ENCODE results near the gene CYP24A1. TPM values are rescaled to one million over a fixed set of nuclear protein-coding genes. Genes with fewer than 3 reads are reported as not detected.

Gene CYP24A1
- total and polyA plus RNA-seq, 8 donors = 0.09 TPM; not detected in 7

DNA sequence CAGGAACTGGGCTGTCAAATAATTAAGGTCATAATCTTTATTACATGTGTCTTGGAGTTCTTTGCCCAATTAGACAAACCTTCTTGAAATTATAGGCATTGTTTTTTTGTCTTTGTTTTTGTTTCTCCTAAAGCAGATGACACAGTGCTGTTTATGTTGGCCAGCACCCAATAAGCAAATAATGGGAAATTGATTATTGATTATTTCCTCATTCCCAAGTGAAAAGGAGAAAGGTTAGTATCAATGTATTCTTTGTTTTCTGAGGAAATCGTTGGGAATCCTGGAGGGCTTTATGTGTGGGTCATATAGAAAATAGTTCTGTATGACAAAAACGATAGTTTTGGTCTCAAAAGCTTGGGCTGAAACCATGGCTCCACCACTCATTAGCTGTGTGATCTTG lies 4.5 kb upstream of the CYP24A1 start:
- DNase-seq (no peak), FAIRE-seq (no peak), ATAC-seq (no peak)
- H3K4me1 ChIP-seq = no peaks in the 10 kb centered on the region
- intact Hi-C loops (cut with DNase I) = no loop called here
- H3K27ac ChIP-seq = no peak overlapping the region
- peaks cover 0 to 19% (median 0%) of the 10 kb centered on the region in 4 donors for H3K27me3 ChIP-seq
- no peaks in the 10 kb centered on the region for H3K9me3 ChIP-seq
- WGBS, 2 donors = 13 to 15% methylated on average over 2 of the region's 2 CpGs
- TF ChIP-seq, protein P1, sequence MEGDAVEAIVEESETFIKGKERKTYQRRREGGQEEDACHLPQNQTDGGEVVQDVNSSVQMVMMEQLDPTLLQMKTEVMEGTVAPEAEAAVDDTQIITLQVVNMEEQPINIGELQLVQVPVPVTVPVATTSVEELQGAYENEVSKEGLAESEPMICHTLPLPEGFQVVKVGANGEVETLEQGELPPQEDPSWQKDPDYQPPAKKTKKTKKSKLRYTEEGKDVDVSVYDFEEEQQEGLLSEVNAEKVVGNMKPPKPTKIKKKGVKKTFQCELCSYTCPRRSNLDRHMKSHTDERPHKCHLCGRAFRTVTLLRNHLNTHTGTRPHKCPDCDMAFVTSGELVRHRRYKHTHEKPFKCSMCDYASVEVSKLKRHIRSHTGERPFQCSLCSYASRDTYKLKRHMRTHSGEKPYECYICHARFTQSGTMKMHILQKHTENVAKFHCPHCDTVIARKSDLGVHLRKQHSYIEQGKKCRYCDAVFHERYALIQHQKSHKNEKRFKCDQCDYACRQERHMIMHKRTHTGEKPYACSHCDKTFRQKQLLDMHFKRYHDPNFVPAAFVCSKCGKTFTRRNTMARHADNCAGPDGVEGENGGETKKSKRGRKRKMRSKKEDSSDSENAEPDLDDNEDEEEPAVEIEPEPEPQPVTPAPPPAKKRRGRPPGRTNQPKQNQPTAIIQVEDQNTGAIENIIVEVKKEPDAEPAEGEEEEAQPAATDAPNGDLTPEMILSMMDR (IDR thresholded peaks at IDR 0.05) = no peak
- no peaks in the 10 kb centered on the region for H3K36me3 ChIP-seq
- no peak overlapping the region for H3K4me3 ChIP-seq

- Histone ChIP-seq H3K27ac (no peak overlapping the region), H3K27me3 (peaks cover 0 to 18% (median 0%) of the 10 kb centered on the region in 4 donors), H3K4me1 (no peaks in the 10 kb centered on the region), H3K9me3 (no peaks in the 10 kb centered on the region), H3K36me3 (no peaks in the 10 kb centered on the region), H3K4me3 (no peak overlapping the region)
- ATAC-seq (no peak), FAIRE-seq (no peak), DNase-seq (no peak)
- TF ChIP-seq, protein P1 (IDR thresholded peaks at IDR 0.05) = no peak
- intact Hi-C loops (cut with DNase I) = no loop called here
- 77 to 78% methylated on average over 6 of the region's 6 CpGs for WGBS, 2 donors
Observed at GRCh38 chr20:54177378-54177777, 3.6 kb upstream of the CYP24A1 start.

DNA sequence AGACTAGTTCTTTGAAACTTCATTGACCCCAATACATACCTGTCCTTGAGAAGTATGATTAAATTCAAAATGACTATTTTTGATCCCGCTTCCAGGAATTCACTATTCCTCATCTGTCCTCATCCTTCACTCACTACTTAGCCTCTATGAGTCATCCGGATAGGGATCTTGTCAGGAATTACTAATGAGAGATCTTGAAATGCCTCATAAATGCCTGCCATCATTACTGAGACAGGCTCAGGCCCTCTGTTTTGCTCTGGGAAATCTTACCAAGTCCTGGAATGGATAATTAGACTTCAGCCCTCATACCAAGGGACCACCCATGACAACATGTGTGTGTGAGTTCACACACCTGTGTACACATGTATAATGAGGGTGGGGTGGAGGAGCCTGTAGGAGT lies 2.8 kb upstream of the CYP24A1 start:
- Histone ChIP-seq H3K4me3 (no peak overlapping the region), H3K36me3 (no peaks in the 10 kb centered on the region), H3K9me3 (no peaks in the 10 kb centered on the region), H3K27ac (no peak overlapping the region), H3K4me1 (no peaks in the 10 kb centered on the region), H3K27me3 (peaks cover 0 to 18% (median 0%) of the 10 kb centered on the region in 4 donors)
- TF ChIP-seq, protein P1 (IDR thresholded peaks at IDR 0.05) = no peak
- DNase-seq (no peak), ATAC-seq (no peak), FAIRE-seq (no peak)
- intact Hi-C loops (cut with DNase I) = no loop called here
- WGBS, 2 donors = 73 to 87% methylated on average over 2 of the region's 2 CpGs

DNA sequence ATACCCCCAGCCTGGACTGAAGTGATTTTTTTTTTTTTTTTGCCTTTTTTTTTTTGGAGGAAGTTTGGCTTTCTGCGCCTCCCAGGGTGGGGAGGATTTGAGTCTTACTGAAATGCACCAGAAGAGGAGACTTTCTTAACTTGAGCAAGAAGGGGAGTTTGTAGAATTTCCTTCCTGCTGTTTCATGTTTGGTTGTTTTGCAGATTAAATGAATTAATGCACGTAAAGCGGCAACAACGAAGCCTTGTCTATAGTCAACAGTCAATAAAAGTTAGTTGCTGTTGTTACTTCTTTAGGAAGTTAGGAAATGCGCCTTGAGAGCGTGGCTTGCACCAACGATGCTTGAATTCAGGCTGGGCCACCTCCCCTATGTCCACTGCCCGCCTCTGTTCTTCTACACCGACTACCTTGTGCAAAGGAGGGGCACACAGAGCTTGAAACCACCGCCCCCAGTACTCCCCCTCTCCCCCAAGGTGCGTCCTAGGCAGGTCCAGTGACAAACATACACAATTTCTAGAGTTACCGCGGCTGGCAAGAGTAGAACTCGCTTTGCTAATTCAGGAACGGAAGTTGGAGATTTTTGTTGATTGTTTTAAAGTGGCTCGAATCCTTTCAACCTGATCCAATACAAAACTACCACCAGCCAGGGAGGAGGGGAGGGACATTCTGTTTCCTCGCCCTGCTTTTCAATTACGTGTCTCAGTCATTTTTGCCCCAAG lies 830 bp upstream of the CYP24A1 start:
- Histone ChIP-seq H3K9me3 (no peaks in the 10 kb centered on the region), H3K27ac (no peak overlapping the region), H3K36me3 (no peaks in the 10 kb centered on the region), H3K4me3 (peak overlapping the region in 1 of 4 donors; percentile 7), H3K4me1 (no peaks in the 10 kb centered on the region), H3K27me3 (peaks cover 0 to 24% (median 0%) of the 10 kb centered on the region in 4 donors)
- no peak for DNase-seq
- TF ChIP-seq, protein P1 (IDR thresholded peaks at IDR 0.05) = no peak
- 11 to 32% methylated on average over 18 of the region's 18 CpGs for WGBS, 2 donors
- ATAC-seq = no peak
- intact Hi-C loops (cut with DNase I) = no loop called here
- no peak for FAIRE-seq
